ENCODE results near the gene ADRM1. TPM values are rescaled to one million over a fixed set of nuclear protein-coding genes. Genes with fewer than 3 reads are reported as not detected.

ADRM1 gene
- total RNA-seq, 2 experiments from 2014 or later: 105 to 133 TPM

GRCh38 chr20:62313460-62314338 lies 10.9 kb downstream of the ADRM1 start:
- Mint-ChIP-seq H3K4me1 (no peaks in the 10 kb centered on the region), H3K4me3 (no peak overlapping the region), H3K27me3 (no peaks in the 10 kb centered on the region), H3K9me3 (ENCODE audit: low read depth) (no peaks in the 10 kb centered on the region), H3K36me3 (peaks cover 1% of the 10 kb centered on the region), H3K27ac (no peak overlapping the region)
- DNase-seq: no peak
- CTCF ChIA-PET: no interaction called here
- no peak for ATAC-seq

- no peaks in the 10 kb centered on the region for H3K27me3 Mint-ChIP-seq
- no peaks in the 10 kb centered on the region for H3K9me3 Mint-ChIP-seq (ENCODE audit: low read depth)
- ATAC-seq: no peak
- H3K27ac Mint-ChIP-seq: no peak overlapping the region
- CTCF ChIA-PET: no interaction called here
- H3K4me3 Mint-ChIP-seq: no peak overlapping the region
- H3K36me3 Mint-ChIP-seq: no peaks in the 10 kb centered on the region
- DNase-seq: no peak
- no peaks in the 10 kb centered on the region for H3K4me1 Mint-ChIP-seq
Observed at GRCh38 chr20:62314339-62314638, 11.5 kb downstream of the ADRM1 start.

GRCh38 chr20:62314711-62315302 lies 12.0 kb downstream of the ADRM1 start:
- Mint-ChIP-seq H3K27ac (no peak overlapping the region), H3K4me3 (no peak overlapping the region), H3K36me3 (no peaks in the 10 kb centered on the region), H3K4me1 (no peaks in the 10 kb centered on the region), H3K27me3 (no peaks in the 10 kb centered on the region), H3K9me3 (ENCODE audit: low read depth) (no peaks in the 10 kb centered on the region)
- no peak for DNase-seq
- ATAC-seq: no peak
- CTCF ChIA-PET: no interaction called here

- CTCF ChIA-PET: no interaction called here
- no peaks in the 10 kb centered on the region for H3K36me3 Mint-ChIP-seq
- no peak for ATAC-seq
- no peaks in the 10 kb centered on the region for H3K9me3 Mint-ChIP-seq (ENCODE audit: low read depth)
- H3K27me3 Mint-ChIP-seq: no peaks in the 10 kb centered on the region
- no peak overlapping the region for H3K4me3 Mint-ChIP-seq
- DNase-seq: no peak
- H3K27ac Mint-ChIP-seq: no peak overlapping the region
- H3K4me1 Mint-ChIP-seq: no peaks in the 10 kb centered on the region
Observed at GRCh38 chr20:62315773-62316172, 13.0 kb downstream of the ADRM1 start.

- Mint-ChIP-seq H3K4me3 (no peak overlapping the region), H3K36me3 (no peaks in the 10 kb centered on the region), H3K27ac (no peak overlapping the region), H3K9me3 (ENCODE audit: low read depth) (no peaks in the 10 kb centered on the region), H3K4me1 (no peaks in the 10 kb centered on the region), H3K27me3 (no peaks in the 10 kb centered on the region)
- DNase-seq (no peak), ATAC-seq (no peak)
- CTCF ChIA-PET: no interaction called here
Observed at GRCh38 chr20:62316331-62317166, 13.8 kb downstream of the ADRM1 start.

- DNase-seq (no peak), ATAC-seq (no peak)
- Mint-ChIP-seq H3K27ac (no peak overlapping the region), H3K4me1 (no peaks in the 10 kb centered on the region), H3K9me3 (ENCODE audit: low read depth) (no peaks in the 10 kb centered on the region), H3K4me3 (no peak overlapping the region), H3K27me3 (no peaks in the 10 kb centered on the region), H3K36me3 (no peaks in the 10 kb centered on the region)
- CTCF ChIA-PET: no interaction called here
Observed at GRCh38 chr20:62317167-62317655, 14.4 kb downstream of the ADRM1 start.

GRCh38 chr20:62318400-62319345 lies 15.9 kb downstream of the ADRM1 start:
- DNase-seq (no peak), ATAC-seq (peak; percentile 48)
- H3K4me1 Mint-ChIP-seq: no peaks in the 10 kb centered on the region
- H3K27ac Mint-ChIP-seq: no peak overlapping the region
- CTCF ChIA-PET: no interaction called here
- H3K27me3 Mint-ChIP-seq: no peaks in the 10 kb centered on the region
- no peaks in the 10 kb centered on the region for H3K9me3 Mint-ChIP-seq (ENCODE audit: low read depth)
- H3K36me3 Mint-ChIP-seq: no peaks in the 10 kb centered on the region
- no peak overlapping the region for H3K4me3 Mint-ChIP-seq

GRCh38 chr20:62319346-62319909 lies 16.6 kb downstream of the ADRM1 start:
- Mint-ChIP-seq H3K4me1 (no peaks in the 10 kb centered on the region), H3K36me3 (no peaks in the 10 kb centered on the region), H3K4me3 (no peak overlapping the region), H3K27ac (no peak overlapping the region), H3K9me3 (ENCODE audit: low read depth) (no peaks in the 10 kb centered on the region), H3K27me3 (no peaks in the 10 kb centered on the region)
- no peak for ATAC-seq
- no peak for DNase-seq
- CTCF ChIA-PET: no interaction called here

GRCh38 chr20:62320581-62321354 lies 18.0 kb downstream of the ADRM1 start:
- CTCF ChIA-PET: interaction anchor here (1.0 kb wide), 1 partner anchor 179 kb away, joined by 3 read pairs; no protein-coding TSS in a partner anchor
- H3K36me3 Mint-ChIP-seq: no peaks in the 10 kb centered on the region
- H3K4me3 Mint-ChIP-seq: no peak overlapping the region
- no peaks in the 10 kb centered on the region for H3K9me3 Mint-ChIP-seq (ENCODE audit: low read depth)
- H3K4me1 Mint-ChIP-seq: no peaks in the 10 kb centered on the region
- DNase-seq (no peak), ATAC-seq (no peak)
- H3K27me3 Mint-ChIP-seq: no peaks in the 10 kb centered on the region
- no peak overlapping the region for H3K27ac Mint-ChIP-seq

GRCh38 chr20:62321521-62321948 lies 18.7 kb downstream of the ADRM1 start:
- no peak overlapping the region for H3K4me3 Mint-ChIP-seq
- no peak for DNase-seq
- ATAC-seq: peak; percentile 17
- no peak overlapping the region for H3K27ac Mint-ChIP-seq
- no peaks in the 10 kb centered on the region for H3K36me3 Mint-ChIP-seq
- H3K9me3 Mint-ChIP-seq (ENCODE audit: low read depth): no peaks in the 10 kb centered on the region
- CTCF ChIA-PET: no interaction called here
- no peaks in the 10 kb centered on the region for H3K4me1 Mint-ChIP-seq
- H3K27me3 Mint-ChIP-seq: no peaks in the 10 kb centered on the region

- CTCF ChIA-PET: no interaction called here
- H3K27ac Mint-ChIP-seq: no peak overlapping the region
- H3K4me1 Mint-ChIP-seq: no peaks in the 10 kb centered on the region
- H3K27me3 Mint-ChIP-seq: no peaks in the 10 kb centered on the region
- no peak overlapping the region for H3K4me3 Mint-ChIP-seq
- H3K9me3 Mint-ChIP-seq (ENCODE audit: low read depth): no peaks in the 10 kb centered on the region
- no peaks in the 10 kb centered on the region for H3K36me3 Mint-ChIP-seq
- ATAC-seq (no peak), DNase-seq (no peak)
Observed at GRCh38 chr20:62321975-62322374, 19.2 kb downstream of the ADRM1 start.

GRCh38 chr20:62322492-62323041 lies 19.8 kb downstream of the ADRM1 start:
- Mint-ChIP-seq H3K27me3 (no peaks in the 10 kb centered on the region), H3K4me1 (no peaks in the 10 kb centered on the region), H3K36me3 (no peaks in the 10 kb centered on the region), H3K27ac (no peak overlapping the region), H3K4me3 (no peak overlapping the region), H3K9me3 (ENCODE audit: low read depth) (no peaks in the 10 kb centered on the region)
- no peak for ATAC-seq
- CTCF ChIA-PET: no interaction called here
- no peak for DNase-seq
